NCI-H226 (cell line): ENCODE measurements around the gene ZNF583.

Experiments
- DNase-seq: peaks from one replicate; pipeline ENCODE4 v3.0.0-alpha.2; 2015

Gene ZNF583

GRCh38 chr19:56476093-56476492 is 72.0 kb downstream of the ZNF583 start:
- no peak for DNase-seq
